Endodermal cell (in vitro differentiated cells): Measurements from ENCODE around the gene MAP6D1. TPM values are rescaled to one million over a fixed set of nuclear protein-coding genes. Genes with fewer than 3 reads are reported as not detected.
"Not testable (repeated sequence)": the region's sequence is repeated elsewhere in the genome, so short reads cannot be mapped to it uniquely, and the experiment has no call there.

Source experiments
- DNase-seq: peaks from one replicate; pipeline ENCODE4 v3.0.0-alpha.2; 2017
- H3K27ac ChIP-seq: 2 replicates; pipeline ENCODE4 v1.5.1; 2013; ENCODE audit warnings: mild to moderate bottlenecking, low read depth, low read length, moderate library complexity
- H3K27me3 ChIP-seq: 2 replicates; pipeline ENCODE4 v1.6.1; 2013; ENCODE audit warnings: mild to moderate bottlenecking, low read length, moderate library complexity; ENCODE audit not compliant: insufficient read depth, control insufficient read depth, poor library complexity, severe bottlenecking
- H3K36me3 ChIP-seq: 2 replicates; pipeline ENCODE4 v1.7.0; 2013; ENCODE audit warnings: mild to moderate bottlenecking, low read length, moderate library complexity; ENCODE audit not compliant: control insufficient read depth, insufficient read depth
- H3K4me1 ChIP-seq: one replicate; pipeline ENCODE4 v1.7.0; 2013; ENCODE audit warnings: low read length; ENCODE audit not compliant: control insufficient read depth, insufficient read depth
- H3K4me3 ChIP-seq: 2 replicates; pipeline ENCODE4 v1.5.1; 2013; ENCODE audit warnings: mild to moderate bottlenecking, low read length, moderate library complexity
- H3K9ac ChIP-seq: 2 replicates; pipeline ENCODE4 v1.6.1; 2013; ENCODE audit warnings: mild to moderate bottlenecking, low read length, moderate library complexity; ENCODE audit not compliant: poor library complexity, severe bottlenecking; ENCODE audit errors: extremely low read depth
- H3K9me3 ChIP-seq: 2 replicates; pipeline ENCODE4 v1.6.1; 2013; ENCODE audit warnings: mild to moderate bottlenecking, low read length, moderate library complexity; ENCODE audit not compliant: control insufficient read depth
- H3K27ac Mint-ChIP-seq: 2 replicates; pipeline ENCODE4 v1.8.0; 2020; ENCODE audit warnings: mixed read lengths
- H3K27me3 Mint-ChIP-seq: 2 replicates; pipeline ENCODE4 v1.8.0; 2021; ENCODE audit warnings: mild to moderate bottlenecking, mixed read lengths; ENCODE audit not compliant: insufficient read depth
- H3K36me3 Mint-ChIP-seq: 2 replicates; pipeline ENCODE4 v1.8.0; 2020; ENCODE audit warnings: low read depth, mixed read lengths
- H3K4me1 Mint-ChIP-seq: 2 replicates; pipeline ENCODE4 v1.8.0; 2020; ENCODE audit warnings: mixed read lengths
- H3K4me3 Mint-ChIP-seq: 2 replicates; pipeline ENCODE4 v1.8.0; 2020; ENCODE audit warnings: mild to moderate bottlenecking, moderate library complexity, mixed read lengths
- H3K9me3 Mint-ChIP-seq: 2 replicates; pipeline ENCODE4 v1.8.0; 2020; ENCODE audit warnings: mild to moderate bottlenecking, mixed read lengths
- CTCF ChIP-seq: fragments of 200-600 bp; sonication (generic); conservative IDR thresholded peaks from 2 replicates; pipeline ENCODE4 v1.5.0; 2021; ENCODE audit warnings: antibody characterized with exemption, mild to moderate bottlenecking
- WGBS, 2 experiments: methylation state at CpG; one replicate each; pipeline versions ENCODE4 v1.1.5 to v1.1.7; 2013; ENCODE audit warnings: missing lambda C conversion rate in 2 of 2, mixed read lengths in 1 of 2; ENCODE audit not compliant: insufficient coverage in 1 of 2, insufficient read length in 1 of 2; 5-methylcytosine and 5-hydroxymethylcytosine counted together
- total RNA-seq, 2 donors: library from RNA; stranded (reverse); fragmentation: NEBNext Ultra II Directional in 1 of 2; extraction: Animal tissue kit (Norgen Biotek cat#: 25700) in 1 of 2; gene quantifications; 2 replicates in 1 of 2; 3 replicates in 1 of 2; pipeline ENCODE4 v1.2.1, GENCODE V29; 2021

Gene MAP6D1
- total RNA-seq, 2 donors from 2014 or later: 4.0 to 4.8 TPM

- no peak overlapping the region for H3K27ac Mint-ChIP-seq
- no peak for DNase-seq
- H3K27me3 ChIP-seq: no peaks in the 10 kb centered on the region
- no peak for TF ChIP-seq CTCF
- no peak overlapping the region for H3K27ac ChIP-seq
- H3K9ac ChIP-seq: no peak overlapping the region
- no peaks in the 10 kb centered on the region for H3K4me1 ChIP-seq
- H3K4me1 Mint-ChIP-seq: no peaks in the 10 kb centered on the region
- no peaks in the 10 kb centered on the region for H3K9me3 ChIP-seq
- no peak overlapping the region for H3K4me3 ChIP-seq
- no peaks in the 10 kb centered on the region for H3K9me3 Mint-ChIP-seq
- no peaks in the 10 kb centered on the region for H3K27me3 Mint-ChIP-seq
- 91 to 100% methylated on average over 2 to 6 of the region's 6 CpGs for WGBS, 2 experiments
- peaks cover 81% of the 10 kb centered on the region for H3K36me3 ChIP-seq
- no peak overlapping the region for H3K4me3 Mint-ChIP-seq
- H3K36me3 Mint-ChIP-seq: peaks cover 70% of the 10 kb centered on the region
These were observed 32.4 kb downstream of the MAP6D1 start for GRCh38 chr3:183792976-183793375.

- H3K9ac ChIP-seq: no peak overlapping the region
- H3K36me3 ChIP-seq: peaks cover 87% of the 10 kb centered on the region
- H3K27me3 ChIP-seq: no peaks in the 10 kb centered on the region
- H3K27ac ChIP-seq: no peak overlapping the region
- no peaks in the 10 kb centered on the region for H3K9me3 ChIP-seq
- TF ChIP-seq CTCF: no peak
- H3K4me3 ChIP-seq: no peak overlapping the region
- Mint-ChIP-seq H3K4me3 (no peak overlapping the region), H3K4me1 (peaks cover 2% of the 10 kb centered on the region), H3K9me3 (peaks cover 2% of the 10 kb centered on the region), H3K27me3 (no peaks in the 10 kb centered on the region), H3K36me3 (peaks cover 75% of the 10 kb centered on the region), H3K27ac (no peak overlapping the region)
- no peaks in the 10 kb centered on the region for H3K4me1 ChIP-seq
- no peak for DNase-seq
- WGBS, 2 experiments: 92 to 96% methylated on average over 7 to 16 of the region's 16 CpGs
These were observed 34.7 kb downstream of the MAP6D1 start for GRCh38 chr3:183790700-183791099.

- 90 to 94% methylated on average over 4 of the region's 4 CpGs for WGBS, 2 experiments
- H3K27ac Mint-ChIP-seq: no peak overlapping the region
- H3K4me3 ChIP-seq: no peak overlapping the region
- no peaks in the 10 kb centered on the region for H3K9me3 ChIP-seq
- no peak overlapping the region for H3K9ac ChIP-seq
- H3K27me3 ChIP-seq: no peaks in the 10 kb centered on the region
- peaks cover 2% of the 10 kb centered on the region for H3K4me1 Mint-ChIP-seq
- H3K27me3 Mint-ChIP-seq: no peaks in the 10 kb centered on the region
- no peak overlapping the region for H3K27ac ChIP-seq
- peaks cover 86% of the 10 kb centered on the region for H3K36me3 ChIP-seq
- H3K36me3 Mint-ChIP-seq: peaks cover 78% of the 10 kb centered on the region
- no peak overlapping the region for H3K4me3 Mint-ChIP-seq
- TF ChIP-seq CTCF: no peak
- no peaks in the 10 kb centered on the region for H3K4me1 ChIP-seq
- no peak for DNase-seq
- peaks cover 2% of the 10 kb centered on the region for H3K9me3 Mint-ChIP-seq
These were observed 35.6 kb downstream of the MAP6D1 start for GRCh38 chr3:183789826-183790225.

- H3K27me3 ChIP-seq, H3K27ac ChIP-seq, H3K9me3 ChIP-seq, H3K4me3 Mint-ChIP-seq, H3K4me1 ChIP-seq, H3K4me1 Mint-ChIP-seq, H3K4me3 ChIP-seq, H3K9me3 Mint-ChIP-seq, H3K27me3 Mint-ChIP-seq, DNase-seq, H3K27ac Mint-ChIP-seq, H3K9ac ChIP-seq: not testable (repeated sequence)
- H3K36me3 ChIP-seq: peaks cover 83% of the 10 kb centered on the region
- WGBS, 2 experiments: 94 to 100% methylated on average over 6 to 10 of the region's 10 CpGs
- peaks cover 81% of the 10 kb centered on the region for H3K36me3 Mint-ChIP-seq
These were observed 40.9 kb downstream of the MAP6D1 start for GRCh38 chr3:183784503-183784902.
